HepG2 (cell line): ENCODE measurements around the gene SLIT3. TPM values are rescaled to one million over a fixed set of nuclear protein-coding genes. Genes with fewer than 3 reads are reported as not detected.

Experiments used
- ATAC-seq: fragments of 200-7000 bp; cut with Tn5 transposase; 3 replicates; pipeline ENCODE4 v1.9.1; 2020; ENCODE audit warnings: mild to moderate bottlenecking, moderate library complexity
- BruUV-seq: library from RNA; stranded (reverse); fragments of 400-500 nt; replicated peaks from 2 replicates; lab custom pipeline; 2021; lab: Mats Ljungman, UMichigan
- CTCF ChIA-PET: fragments of 300-600 bp; formaldehyde crosslinking; extraction: SDS; loops from one replicate; lab custom pipeline; 2021; ENCODE audit warnings: low total read pairs, inconsistent platforms, low intra/inter-chr PET ratio; lab: Yijun Ruan, JAX
- POLR2A ChIA-PET: fragments of 350-600 bp; sonication (Branson Sonifier 250); formaldehyde crosslinking; loops from one replicate; lab custom pipeline; 2020; ENCODE audit warnings: antibody characterized with exemption, inconsistent platforms; lab: Yijun Ruan, JAX
- DNase-seq: peaks from one replicate; pipeline ENCODE4 v3.0.0-alpha.2; 2015; ENCODE audit warnings: low spot score
- FAIRE-seq: peaks from 3 replicates; lab custom pipeline; 2011; peaks lifted over from hg19 to GRCh38; lab: Jason Lieb, UNC
- H2AFZ ChIP-seq: one replicate; pipeline ENCODE4 v1.6.1; 2011; ENCODE audit warnings: low read length, inconsistent platforms
- H3K27ac ChIP-seq: fragments of 300-600 bp; 3 replicates; pipeline ENCODE4 v1.8.0; 2011; ENCODE audit warnings: mixed run types, mild to moderate bottlenecking, mixed read lengths, low read length, inconsistent platforms; ENCODE audit not compliant: insufficient read depth; ENCODE audit errors: extremely low read length
- H3K27me3 ChIP-seq, 2 experiments: fragments of 200-600 bp in 1 of 2; 2 replicates in 1 of 2; 3 replicates in 1 of 2; pipeline versions ENCODE4 v1.6.0 to v1.8.0; 2011; ENCODE audit warnings: low read length in 2 of 2, mild to moderate bottlenecking in 2 of 2, moderate library complexity in 2 of 2, inconsistent platforms in 1 of 2; ENCODE audit not compliant: insufficient read depth in 2 of 2, control insufficient read depth in 1 of 2
- H3K36me3 ChIP-seq, 2 experiments: fragments of 200-600 bp in 1 of 2; replicated peaks in 1 of 2; 2 replicates in 1 of 2; 3 replicates in 1 of 2; pipeline versions ENCODE4 v1.5.1 to v1.8.0; 2011; ENCODE audit warnings: low read length in 2 of 2, inconsistent platforms in 1 of 2; ENCODE audit not compliant: insufficient read depth in 2 of 2, control insufficient read depth in 1 of 2
- H3K4me1 ChIP-seq: 2 replicates; pipeline ENCODE4 v1.5.1; 2012; ENCODE audit warnings: low read length, inconsistent platforms; ENCODE audit not compliant: insufficient read depth
- H3K4me2 ChIP-seq: 2 replicates; pipeline ENCODE4 v1.6.0; 2011; ENCODE audit warnings: low read depth, low read length, inconsistent platforms
- H3K4me3 ChIP-seq, 3 experiments: fragments of 200-600 bp in 1 of 3; sonication (generic), shearing (Covaris generic) in 1 of 3; replicated peaks in 1 of 3; 2 replicates each; pipeline ENCODE4 v1.5.1; 2011 to 2016; ENCODE audit warnings: low read length in 3 of 3, inconsistent platforms in 2 of 3, low read depth in 2 of 3, mild to moderate bottlenecking in 2 of 3, control low read depth in 1 of 3, mixed read lengths in 1 of 3; ENCODE audit not compliant: insufficient read depth in 1 of 3
- H3K79me2 ChIP-seq: one replicate; pipeline ENCODE4 v1.6.1; 2011; ENCODE audit warnings: low read length, inconsistent platforms; ENCODE audit not compliant: insufficient read depth
- H3K9ac ChIP-seq: 2 replicates; pipeline ENCODE4 v1.6.0; 2011; ENCODE audit warnings: mild to moderate bottlenecking, low read depth, low read length, inconsistent platforms; ENCODE audit not compliant: insufficient read depth
- H3K9me3 ChIP-seq: 2 replicates; pipeline ENCODE4 v1.5.1; 2012; ENCODE audit warnings: mild to moderate bottlenecking, low read length
- H4K20me1 ChIP-seq: 2 replicates; pipeline ENCODE4 v1.6.0; 2011; ENCODE audit warnings: inconsistent platforms, mild to moderate bottlenecking, low read length, moderate library complexity; ENCODE audit not compliant: insufficient read depth
- PPARG ChIP-seq: conservative IDR thresholded peaks from 2 replicates; pipeline ENCODE4 v1.6.1; 2016; ENCODE audit warnings: missing biosample characterization, missing genetic modification reagents
- ZNF75D ChIP-seq: sonication (generic); formaldehyde crosslinking; IDR thresholded peaks from 2 replicates; pipeline ENCODE4 v1.8.1; 2023; ENCODE audit warnings: missing genetic modification reagents, mild to moderate bottlenecking, borderline replicate concordance
- ZNF800 ChIP-seq: sonication (generic); formaldehyde crosslinking; IDR thresholded peaks from 2 replicates; pipeline ENCODE4 v1.4.0; 2020; ENCODE audit warnings: missing genetic modification reagents
- WGBS: methylation state at CpG from one replicate; pipeline ENCODE4 v1.1.6; 2017; ENCODE audit warnings: low lambda C conversion rate; 5-methylcytosine and 5-hydroxymethylcytosine counted together
- in situ Hi-C: cut with HindIII; loops from 2 replicates; pipeline ENCODE4 v1.10.0; 2017; ENCODE audit warnings: low pct_unique_long_range_greater_than_20kb; ENCODE audit not compliant: extremely low pct_ligation_motif_present
- intact Hi-C: fragments of 100-400 bp; cut with micrococcal nuclease; formaldehyde crosslinking; loops from one replicate; pipeline ENCODE4 v1.10.0; 2022; ENCODE audit not compliant: unreplicated experiment
- polyA plus RNA-seq, 8 experiments: library from polyadenylated mRNA; depleted of rRNA in 3 of 8; stranded (reverse) in 7 of 8; unstranded in 1 of 8; fragments of >200 nt; fragmentation: Illumina TruSeq in 4 of 8; extraction: Trizol in 4 of 8; gene quantifications; 2 replicates each; pipeline versions ENCODE4 v1.2.1 to v1.2.3, GENCODE V29; 2011 to 2016; ENCODE audit warnings: low read depth in 4 of 8, missing spikeins in 1 of 8, mixed read lengths in 1 of 8; ENCODE audit not compliant: insufficient read depth in 1 of 8
- total RNA-seq, 5 experiments: library from RNA; depleted of rRNA; stranded (reverse); fragments of >200 nt; fragmentation: Illumina TruSeq; extraction: Trizol; gene quantifications; 2 replicates each; pipeline ENCODE4 v1.2.3, GENCODE V29; 2016; ENCODE audit warnings: low read depth in 1 of 5
- TF ChIP-seq, protein P1 (sequence below): sonication (generic); formaldehyde crosslinking; IDR thresholded peaks from one replicate; pipeline ENCODE4 v1.5.1; 2020; ENCODE audit warnings: mild to moderate bottlenecking, missing genetic modification reagents; ENCODE audit errors: not compliant biosample characterization
- TF ChIP-seq, protein P2 (sequence below): sonication (generic); formaldehyde crosslinking; IDR thresholded peaks from 2 replicates; pipeline ENCODE4 v1.4.0; 2020; ENCODE audit warnings: mild to moderate bottlenecking, missing genetic modification reagents

SLIT3 gene
- total and polyA plus RNA-seq, 2 of the 13 experiments (the other 11 are each of a cell fraction or from before 2014, with no cell fraction given), result not detected

DNA sequence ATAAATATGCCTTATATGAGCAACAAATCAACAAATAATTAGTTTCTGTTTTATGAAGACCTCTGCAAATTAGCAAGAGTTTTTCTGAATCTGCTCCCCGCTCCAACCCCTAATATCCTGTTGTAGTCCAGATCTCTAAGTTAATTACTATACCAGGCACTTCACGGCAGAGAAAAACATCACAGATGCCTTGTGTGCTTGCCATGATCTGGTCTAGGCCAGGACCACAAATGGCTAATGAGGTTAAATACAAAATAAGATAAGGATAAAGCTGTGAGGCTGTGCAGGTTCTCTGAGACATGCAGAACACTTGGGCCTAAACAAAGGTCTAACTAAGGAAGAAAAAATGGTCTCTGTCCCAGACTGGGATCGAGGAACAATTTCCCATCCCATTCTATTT, 150.8 kb downstream of the SLIT3 start:
- FAIRE-seq (no peak), DNase-seq (no peak), ATAC-seq (no peak)
- Histone ChIP-seq H3K4me2 (no peak overlapping the region), H3K36me3 (no peaks in the 10 kb centered on the region), H2AFZ (no peak overlapping the region), H3K27ac (no peak overlapping the region), H3K4me1 (no peaks in the 10 kb centered on the region), H3K4me3 (no peak overlapping the region), H4K20me1 (no peaks in the 10 kb centered on the region), H3K27me3 (peaks cover 0 to 2% of the 10 kb centered on the region in 2 experiments; a peak in 1 of 5 replicates), H3K9me3 (no peaks in the 10 kb centered on the region), H3K9ac (no peak overlapping the region), H3K79me2 (no peaks in the 10 kb centered on the region)
- ChIA-PET CTCF (no interaction called here), POLR2A (no interaction called here)
- WGBS, result 2% methylated on average over 3 of the region's 3 CpGs
- intact Hi-C loops (no loop called here), in situ Hi-C loops (no loop called here)
- no TSS peak for BruUV-seq
- TF ChIP-seq ZNF75D (no peak), PPARG (CRISPR knock-in tag) (no peak), ZNF800 (CRISPR knock-in tag) (no peak)
- TF ChIP-seq, protein P1, sequence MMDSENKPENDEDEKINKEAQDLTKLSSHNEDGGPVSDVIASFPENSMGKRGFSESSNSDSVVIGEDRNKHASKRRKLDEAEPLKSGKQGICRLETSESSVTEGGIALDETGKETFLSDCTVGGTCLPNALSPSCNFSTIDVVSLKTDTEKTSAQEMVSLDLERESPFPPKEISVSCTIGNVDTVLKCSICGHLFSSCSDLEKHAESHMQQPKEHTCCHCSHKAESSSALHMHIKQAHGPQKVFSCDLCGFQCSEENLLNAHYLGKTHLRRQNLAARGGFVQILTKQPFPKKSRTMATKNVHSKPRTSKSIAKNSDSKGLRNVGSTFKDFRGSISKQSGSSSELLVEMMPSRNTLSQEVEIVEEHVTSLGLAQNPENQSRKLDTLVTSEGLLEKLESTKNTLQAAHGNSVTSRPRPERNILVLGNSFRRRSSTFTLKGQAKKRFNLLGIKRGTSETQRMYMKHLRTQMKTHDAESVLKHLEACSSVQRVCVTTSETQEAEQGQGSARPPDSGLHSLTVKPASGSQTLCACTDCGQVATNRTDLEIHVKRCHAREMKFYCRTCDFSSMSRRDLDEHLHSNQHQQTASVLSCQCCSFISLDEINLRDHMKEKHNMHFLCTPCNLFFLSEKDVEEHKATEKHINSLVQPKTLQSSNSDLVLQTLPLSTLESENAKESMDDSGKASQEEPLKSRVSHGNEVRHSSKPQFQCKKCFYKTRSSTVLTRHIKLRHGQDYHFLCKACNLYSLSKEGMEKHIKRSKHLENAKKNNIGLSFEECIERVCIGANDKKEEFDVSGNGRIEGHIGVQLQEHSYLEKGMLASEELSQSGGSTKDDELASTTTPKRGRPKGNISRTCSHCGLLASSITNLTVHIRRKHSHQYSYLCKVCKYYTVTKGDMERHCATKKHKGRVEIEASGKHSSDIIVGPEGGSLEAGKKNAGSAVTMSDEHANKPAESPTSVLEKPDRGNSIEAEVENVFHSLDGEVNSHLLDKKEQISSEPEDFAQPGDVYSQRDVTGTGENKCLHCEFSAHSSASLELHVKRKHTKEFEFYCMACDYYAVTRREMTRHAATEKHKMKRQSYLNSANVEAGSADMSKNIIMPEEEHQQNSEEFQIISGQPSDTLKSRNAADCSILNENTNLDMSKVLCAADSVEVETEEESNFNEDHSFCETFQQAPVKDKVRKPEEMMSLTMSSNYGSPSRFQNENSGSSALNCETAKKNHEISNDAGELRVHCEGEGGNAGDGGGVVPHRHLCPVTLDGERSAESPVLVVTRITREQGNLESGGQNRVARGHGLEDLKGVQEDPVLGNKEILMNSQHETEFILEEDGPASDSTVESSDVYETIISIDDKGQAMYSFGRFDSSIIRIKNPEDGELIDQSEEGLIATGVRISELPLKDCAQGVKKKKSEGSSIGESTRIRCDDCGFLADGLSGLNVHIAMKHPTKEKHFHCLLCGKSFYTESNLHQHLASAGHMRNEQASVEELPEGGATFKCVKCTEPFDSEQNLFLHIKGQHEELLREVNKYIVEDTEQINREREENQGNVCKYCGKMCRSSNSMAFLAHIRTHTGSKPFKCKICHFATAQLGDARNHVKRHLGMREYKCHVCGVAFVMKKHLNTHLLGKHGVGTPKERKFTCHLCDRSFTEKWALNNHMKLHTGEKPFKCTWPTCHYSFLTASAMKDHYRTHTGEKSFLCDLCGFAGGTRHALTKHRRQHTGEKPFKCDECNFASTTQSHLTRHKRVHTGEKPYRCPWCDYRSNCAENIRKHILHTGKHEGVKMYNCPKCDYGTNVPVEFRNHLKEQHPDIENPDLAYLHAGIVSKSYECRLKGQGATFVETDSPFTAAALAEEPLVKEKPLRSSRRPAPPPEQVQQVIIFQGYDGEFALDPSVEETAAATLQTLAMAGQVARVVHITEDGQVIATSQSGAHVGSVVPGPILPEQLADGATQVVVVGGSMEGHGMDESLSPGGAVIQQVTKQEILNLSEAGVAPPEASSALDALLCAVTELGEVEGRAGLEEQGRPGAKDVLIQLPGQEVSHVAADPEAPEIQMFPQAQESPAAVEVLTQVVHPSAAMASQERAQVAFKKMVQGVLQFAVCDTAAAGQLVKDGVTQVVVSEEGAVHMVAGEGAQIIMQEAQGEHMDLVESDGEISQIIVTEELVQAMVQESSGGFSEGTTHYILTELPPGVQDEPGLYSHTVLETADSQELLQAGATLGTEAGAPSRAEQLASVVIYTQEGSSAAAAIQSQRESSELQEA (CRISPR knock-in tag), result no peak
- TF ChIP-seq, protein P2, sequence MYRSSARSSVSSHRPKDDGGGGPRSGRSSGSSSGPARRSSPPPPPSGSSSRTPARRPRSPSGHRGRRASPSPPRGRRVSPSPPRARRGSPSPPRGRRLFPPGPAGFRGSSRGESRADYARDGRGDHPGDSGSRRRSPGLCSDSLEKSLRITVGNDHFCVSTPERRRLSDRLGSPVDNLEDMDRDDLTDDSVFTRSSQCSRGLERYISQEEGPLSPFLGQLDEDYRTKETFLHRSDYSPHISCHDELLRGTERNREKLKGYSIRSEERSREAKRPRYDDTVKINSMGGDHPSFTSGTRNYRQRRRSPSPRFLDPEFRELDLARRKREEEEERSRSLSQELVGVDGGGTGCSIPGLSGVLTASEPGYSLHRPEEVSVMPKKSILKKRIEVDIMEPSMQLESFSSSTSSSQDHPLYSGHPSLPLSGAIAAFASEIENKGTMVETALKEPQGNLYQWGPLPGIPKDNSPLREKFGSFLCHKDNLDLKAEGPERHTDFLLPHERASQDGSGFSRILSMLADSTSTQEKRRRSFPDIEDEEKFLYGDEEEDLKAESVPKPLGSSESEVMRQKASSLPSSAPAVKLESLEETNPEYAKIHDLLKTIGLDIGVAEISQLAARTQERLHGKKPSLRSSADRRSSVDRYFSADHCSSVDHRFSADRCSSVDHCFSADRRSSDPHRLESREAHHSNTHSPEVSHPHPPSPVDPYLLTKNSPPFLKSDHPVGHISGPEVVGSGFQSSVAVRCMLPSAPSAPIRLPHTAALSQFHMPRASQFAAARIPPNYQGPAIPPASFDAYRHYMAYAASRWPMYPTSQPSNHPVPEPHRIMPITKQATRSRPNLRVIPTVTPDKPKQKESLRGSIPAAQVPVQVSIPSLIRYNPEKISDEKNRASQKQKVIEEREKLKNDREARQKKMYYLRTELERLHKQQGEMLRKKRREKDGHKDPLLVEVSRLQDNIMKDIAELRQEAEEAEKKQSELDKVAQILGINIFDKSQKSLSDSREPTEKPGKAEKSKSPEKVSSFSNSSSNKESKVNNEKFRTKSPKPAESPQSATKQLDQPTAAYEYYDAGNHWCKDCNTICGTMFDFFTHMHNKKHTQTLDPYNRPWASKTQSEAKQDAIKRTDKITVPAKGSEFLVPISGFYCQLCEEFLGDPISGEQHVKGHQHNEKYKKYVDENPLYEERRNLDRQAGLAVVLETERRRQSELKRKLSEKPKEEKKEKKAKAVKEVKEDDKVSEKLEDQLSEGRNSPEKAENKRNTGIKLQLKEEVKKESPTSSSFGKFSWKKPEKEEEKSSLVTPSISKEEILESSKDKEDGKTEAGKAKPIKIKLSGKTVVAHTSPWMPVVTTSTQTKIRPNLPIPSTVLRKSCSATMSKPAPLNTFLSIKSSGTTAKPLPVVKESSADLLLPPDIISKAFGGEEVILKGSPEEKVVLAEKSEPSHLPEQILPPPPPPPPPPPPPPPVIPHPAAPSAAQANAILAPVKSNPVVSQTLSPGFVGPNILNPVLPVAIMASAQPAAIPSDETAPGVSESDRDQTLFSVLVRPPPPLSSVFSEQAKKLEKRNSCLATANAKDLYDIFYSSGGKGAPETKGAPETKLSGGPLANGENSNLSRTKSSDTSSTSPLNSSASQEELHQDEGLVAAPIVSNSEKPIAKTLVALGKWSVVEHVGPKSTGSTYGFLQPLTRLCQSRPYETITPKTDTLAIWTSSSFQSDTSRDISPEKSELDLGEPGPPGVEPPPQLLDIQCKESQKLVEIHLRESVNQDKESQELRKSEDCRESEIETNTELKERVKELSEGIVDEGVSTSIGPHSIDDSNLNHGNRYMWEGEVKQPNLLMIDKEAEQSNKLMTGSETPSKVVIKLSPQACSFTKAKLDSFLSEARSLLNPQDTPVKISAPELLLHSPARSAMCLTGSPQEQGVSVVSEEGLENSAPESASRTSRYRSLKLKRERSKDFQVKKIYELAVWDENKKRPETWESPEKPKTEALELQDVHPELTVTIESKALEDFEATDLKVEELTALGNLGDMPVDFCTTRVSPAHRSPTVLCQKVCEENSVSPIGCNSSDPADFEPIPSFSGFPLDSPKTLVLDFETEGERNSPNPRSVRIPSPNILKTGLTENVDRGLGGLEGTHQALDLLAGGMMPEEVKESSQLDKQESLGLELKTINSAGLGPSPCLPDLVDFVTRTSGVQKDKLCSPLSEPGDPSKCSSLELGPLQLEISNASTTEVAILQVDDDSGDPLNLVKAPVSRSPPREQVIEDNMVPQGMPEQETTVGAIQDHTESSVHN (CRISPR knock-in tag), result no peak
